Measurements from ENCODE around the gene BACE1-AS.
"Not testable (repeated sequence)": the region's sequence is repeated elsewhere in the genome, so short reads cannot be mapped to it uniquely, and the experiment has no call there.

Gene BACE1-AS

DNA sequence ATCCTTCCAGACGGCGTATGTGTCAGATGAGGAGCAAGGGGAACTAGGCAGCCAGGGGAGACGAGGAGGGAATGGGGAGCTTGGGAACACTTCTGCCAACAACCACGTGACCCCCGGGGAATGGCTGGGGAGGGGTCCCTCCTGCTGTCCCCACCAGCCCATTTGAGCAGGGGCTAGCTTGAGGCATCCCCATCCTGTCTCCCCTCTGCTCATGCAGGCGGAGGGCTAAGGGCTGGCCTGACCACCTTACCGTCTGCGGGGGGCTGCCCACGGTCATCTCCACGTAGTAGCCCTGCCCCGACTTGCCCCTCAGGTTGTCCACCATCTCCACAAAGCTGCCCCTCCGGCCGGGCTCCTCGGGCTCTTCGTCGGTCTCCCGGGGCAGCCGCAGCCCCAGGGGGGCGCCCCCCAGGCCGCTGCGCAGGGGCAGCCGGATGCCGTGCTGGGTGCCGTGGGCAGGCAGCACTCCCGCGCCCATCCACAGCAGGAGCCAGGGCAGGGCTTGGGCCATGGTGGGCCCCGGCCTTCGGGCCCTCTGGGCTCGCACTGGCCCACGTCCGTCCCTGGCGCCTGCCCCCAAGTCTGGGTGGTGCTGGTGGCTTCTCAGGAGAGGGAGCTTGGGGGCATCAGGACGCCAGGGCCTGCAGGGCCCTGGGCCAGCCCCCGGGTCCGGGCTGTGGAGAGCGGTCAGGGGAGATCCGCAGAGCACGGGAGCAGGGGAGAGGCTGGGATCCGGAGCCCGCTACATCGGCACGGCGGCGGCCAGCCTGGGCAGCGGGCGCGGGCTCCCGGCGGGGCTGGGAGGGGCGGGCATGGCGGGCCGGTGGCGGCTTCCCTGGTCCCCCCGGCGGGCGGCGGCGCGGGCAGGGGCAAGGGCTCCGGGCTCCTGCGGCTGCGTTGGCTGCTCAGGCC lies 24.4 kb downstream of the BACE1-AS start:
- DNase-seq (ENCODE audit: low read depth in 1 of 2, low spot score in 1 of 2): peak in 1 of 2 experiments; percentile 31
- no peak for TF ChIP-seq JUND (IDR thresholded peaks at IDR 0.05; ENCODE audit: low read depth)
- in situ Hi-C loops (cut with HindIII; ENCODE audit: low pct_unique_long_range_greater_than_20kb, low sequenced_read_pairs): no loop called here

GRCh38 chr11:117316197-117316961 lies 25.2 kb downstream of the BACE1-AS start, which contains the start of gene BACE1:
BACE1 (minus strand) TSS chr11:117316256; CDS start chr11:117315795, 461 bp downstream.
- in situ Hi-C loops (cut with HindIII; ENCODE audit: low pct_unique_long_range_greater_than_20kb, low sequenced_read_pairs): no loop called here
- TF ChIP-seq JUND (IDR thresholded peaks at IDR 0.05; ENCODE audit: low read depth): no peak
- DNase-seq (ENCODE audit: low read depth in 1 of 2, low spot score in 1 of 2): peak; percentile 90 to 92

GRCh38 chr11:117318738-117319137 lies 27.6 kb downstream of the BACE1-AS start:
- in situ Hi-C loops (cut with HindIII; ENCODE audit: low pct_unique_long_range_greater_than_20kb, low sequenced_read_pairs): no loop called here
- TF ChIP-seq JUND (IDR thresholded peaks at IDR 0.05; ENCODE audit: low read depth): no peak
- DNase-seq (ENCODE audit: low read depth in 1 of 2, low spot score in 1 of 2): no peak

DNA sequence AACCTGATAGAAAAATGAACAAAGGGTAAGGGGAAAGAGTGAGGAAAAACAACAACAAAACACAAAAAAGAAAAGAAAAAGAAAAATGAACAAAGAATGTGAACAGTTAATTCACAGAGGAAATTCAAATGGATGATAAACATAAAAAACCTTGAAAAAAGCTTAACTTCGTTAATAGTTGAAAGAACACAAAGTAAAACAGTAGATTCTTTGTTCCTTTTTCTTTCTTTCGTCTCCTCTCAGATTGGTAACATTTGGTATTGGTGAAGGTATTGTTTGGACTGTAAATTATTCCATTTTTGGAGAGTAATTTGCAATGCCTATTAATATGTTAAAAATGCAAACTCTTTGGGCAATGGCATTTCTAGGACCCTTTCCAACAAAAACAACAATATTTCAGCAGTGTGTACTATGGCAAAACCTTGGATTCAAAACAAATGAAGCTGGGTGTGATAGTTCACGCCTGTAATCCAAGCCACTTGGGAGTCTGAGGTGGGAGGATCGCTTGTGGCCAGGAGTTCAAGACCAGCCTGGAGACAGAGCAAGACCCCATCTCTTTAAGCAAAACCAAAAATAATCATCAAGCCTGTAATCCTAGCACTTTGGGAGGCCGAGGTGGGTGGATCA lies 28.2 kb downstream of the BACE1-AS start:
- no peak for DNase-seq (ENCODE audit: low read depth in 1 of 2, low spot score in 1 of 2)
- in situ Hi-C loops (cut with HindIII; ENCODE audit: low pct_unique_long_range_greater_than_20kb, low sequenced_read_pairs): no loop called here
- no peak for TF ChIP-seq JUND (IDR thresholded peaks at IDR 0.05; ENCODE audit: low read depth)

- DNase-seq (ENCODE audit: low read depth in 1 of 2, low spot score in 1 of 2); in situ Hi-C loops (cut with HindIII; ENCODE audit: low pct_unique_long_range_greater_than_20kb, low sequenced_read_pairs): not testable (repeated sequence)
These were observed 36.1 kb downstream of the BACE1-AS start for GRCh38 chr11:117327255-117327566.

- TF ChIP-seq JUND (IDR thresholded peaks at IDR 0.05; ENCODE audit: low read depth): no peak
- in situ Hi-C loops (cut with HindIII; ENCODE audit: low pct_unique_long_range_greater_than_20kb, low sequenced_read_pairs): no loop called here
- DNase-seq (ENCODE audit: low read depth in 1 of 2, low spot score in 1 of 2): peak; percentile 98 to 99
These were observed 36.6 kb downstream of the BACE1-AS start, which contains the start of gene CEP164 for GRCh38 chr11:117327567-117328374. CEP164 (plus strand) TSS chr11:117327854; CDS start chr11:117338587, 10,733 bp downstream.

DNA sequence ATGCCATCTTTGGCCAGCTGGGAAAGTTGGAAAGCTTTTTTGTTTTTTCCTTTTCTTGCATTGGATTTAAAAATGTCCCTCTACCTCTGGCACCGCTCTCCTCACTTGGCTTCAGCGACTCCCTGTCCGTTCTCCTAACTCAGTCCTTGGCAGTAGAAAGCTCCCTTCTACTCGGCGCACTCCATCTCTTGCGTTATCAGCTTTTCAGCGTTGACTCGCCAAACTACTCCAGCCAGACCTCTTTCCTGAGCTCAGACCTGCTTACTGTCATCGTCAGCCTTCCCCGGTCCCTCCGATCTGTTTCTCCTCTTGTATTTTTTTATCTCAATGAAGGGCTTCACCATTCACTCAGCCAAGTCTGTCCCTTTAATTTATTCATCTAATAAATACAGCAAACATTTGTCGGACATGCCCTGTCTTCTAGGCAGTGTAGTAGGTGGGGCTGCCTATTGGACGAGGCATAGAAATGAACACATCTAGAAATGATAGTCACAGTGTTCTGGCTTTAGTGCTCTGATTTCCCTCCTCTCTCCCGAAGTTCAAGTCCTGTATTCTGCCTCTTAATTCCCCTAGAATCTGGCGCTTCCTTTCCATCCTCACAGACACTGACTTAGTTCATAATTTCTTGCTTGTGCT lies 37.3 kb downstream of the BACE1-AS start:
- TF ChIP-seq JUND (IDR thresholded peaks at IDR 0.05; ENCODE audit: low read depth): no peak
- DNase-seq (ENCODE audit: low read depth in 1 of 2, low spot score in 1 of 2): peak; percentile 24 to 36
- in situ Hi-C loops (cut with HindIII; ENCODE audit: low pct_unique_long_range_greater_than_20kb, low sequenced_read_pairs): no loop called here

GRCh38 chr11:117332843-117333242 lies 41.7 kb downstream of the BACE1-AS start:
- DNase-seq (ENCODE audit: low read depth in 1 of 2, low spot score in 1 of 2): no peak
- TF ChIP-seq JUND (IDR thresholded peaks at IDR 0.05; ENCODE audit: low read depth): no peak
- in situ Hi-C loops (cut with HindIII; ENCODE audit: low pct_unique_long_range_greater_than_20kb, low sequenced_read_pairs): no loop called here

GRCh38 chr11:117333917-117334316 lies 42.8 kb downstream of the BACE1-AS start:
- in situ Hi-C loops (cut with HindIII; ENCODE audit: low pct_unique_long_range_greater_than_20kb, low sequenced_read_pairs): no loop called here
- no peak for TF ChIP-seq JUND (IDR thresholded peaks at IDR 0.05; ENCODE audit: low read depth)
- no peak for DNase-seq (ENCODE audit: low read depth in 1 of 2, low spot score in 1 of 2)

GRCh38 chr11:117334896-117335295 lies 43.8 kb downstream of the BACE1-AS start:
- DNase-seq (ENCODE audit: low read depth in 1 of 2, low spot score in 1 of 2): no peak
- TF ChIP-seq JUND (IDR thresholded peaks at IDR 0.05; ENCODE audit: low read depth): no peak
- in situ Hi-C loops (cut with HindIII; ENCODE audit: low pct_unique_long_range_greater_than_20kb, low sequenced_read_pairs): no loop called here

DNA sequence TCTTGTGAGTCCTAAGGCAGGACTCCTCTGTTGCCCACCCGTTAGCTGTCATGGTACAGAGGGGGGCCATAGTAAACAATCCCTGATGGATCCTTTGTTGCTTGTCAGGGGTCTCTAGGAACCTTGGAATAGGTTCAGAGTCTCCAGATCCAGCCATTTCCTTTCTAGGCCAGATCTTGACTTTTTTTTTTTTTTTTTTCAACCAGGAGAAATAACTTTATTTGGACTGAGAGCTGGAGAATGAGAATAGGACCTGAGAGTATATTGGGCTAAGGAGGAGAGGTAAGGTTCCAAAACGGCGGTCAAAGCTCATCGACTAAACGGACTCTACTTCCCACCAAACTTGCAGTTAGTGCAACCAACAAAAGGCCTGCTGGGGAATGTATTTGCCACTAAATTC lies 44.3 kb downstream of the BACE1-AS start:
- no peak for DNase-seq (ENCODE audit: low read depth in 1 of 2, low spot score in 1 of 2)
- in situ Hi-C loops (cut with HindIII; ENCODE audit: low pct_unique_long_range_greater_than_20kb, low sequenced_read_pairs): no loop called here
- TF ChIP-seq JUND (IDR thresholded peaks at IDR 0.05; ENCODE audit: low read depth): no peak
